Uterus (tissue), 2 donors: ENCODE measurements around the gene SAP30BP.

Experiments
- CTCF ChIP-seq, 4 experiments: fragments of 200-600 bp in 2 of 4; fragments of 450-650 bp in 2 of 4; sonication (generic) in 2 of 4; IDR thresholded peaks; one replicate each; pipeline ENCODE4 v1.5.1; 2016 to 2019; ENCODE audit warnings: antibody characterized with exemption in 4 of 4, mild to moderate bottlenecking in 2 of 4, moderate library complexity in 1 of 4
- POLR2A ChIP-seq, 2 donors: fragments of 450-650 bp; IDR thresholded peaks; one replicate each; pipeline ENCODE4 v1.6.1; 2016; ENCODE audit warnings: antibody characterized with exemption in 2 of 2, mild to moderate bottlenecking in 1 of 2, moderate library complexity in 1 of 2

- no peak for TF ChIP-seq CTCF (IDR thresholded peaks at IDR 0.05)
- TF ChIP-seq POLR2A (IDR thresholded peaks at IDR 0.05): no peak
Observed at GRCh38 chr17:75701288-75701687, 34.1 kb downstream of the SAP30BP start.
